ENCODE results near the gene SSBP2.
A peak's percentile ranks its signal among the peaks of the same experiment; 100 is the strongest.
"Not testable (repeated sequence)": the region's sequence is repeated elsewhere in the genome, so short reads cannot be mapped to it uniquely, and the experiment has no call there.

SSBP2 gene

DNA sequence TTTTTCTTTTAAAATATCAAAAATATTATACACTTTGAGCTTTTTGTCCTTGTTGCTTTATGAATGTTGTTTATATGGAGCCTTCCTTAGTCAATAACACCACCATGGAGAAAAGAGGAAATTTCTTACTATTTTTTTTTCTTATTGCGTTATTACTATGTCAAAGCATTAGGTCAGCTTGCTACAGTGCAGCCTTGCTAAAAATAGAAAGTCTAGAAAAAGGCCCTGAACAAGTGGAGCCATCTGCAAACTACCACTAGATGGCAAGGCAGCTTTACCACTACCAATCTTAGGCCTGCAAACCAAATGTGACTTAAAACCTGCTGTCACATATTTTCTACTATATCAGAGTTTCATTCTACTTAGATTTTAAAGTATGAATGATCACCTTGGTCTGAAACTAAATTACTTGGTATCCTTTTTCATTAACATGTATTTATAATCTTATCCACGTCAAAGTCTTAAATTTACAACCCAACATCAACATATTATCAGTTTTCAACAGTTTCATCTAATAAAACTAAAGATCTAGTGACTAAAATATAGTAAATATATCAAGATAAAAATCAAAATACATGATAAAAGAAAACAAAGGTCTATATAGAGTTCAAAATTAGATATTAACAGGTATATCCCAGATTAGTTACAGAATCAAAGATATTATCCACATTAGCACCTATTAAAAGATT lies 243.9 kb downstream of the SSBP2 start:
- Histone ChIP-seq H3K36me3 (ENCODE audit: control insufficient read depth, insufficient read depth, low read length) (no peaks in the 10 kb centered on the region), H3K4me3 (ENCODE audit: low read depth, low read length) (no peak overlapping the region), H3K9ac (ENCODE audit: low read depth, low read length) (no peak overlapping the region), H3K9me3 (ENCODE audit: control insufficient read depth, insufficient read depth, low read length) (no peaks in the 10 kb centered on the region), H3K4me1 (ENCODE audit: control insufficient read depth, insufficient read depth, low read length) (no peaks in the 10 kb centered on the region), H3K27me3 (ENCODE audit: control insufficient read depth, insufficient read depth, low read length) (no peaks in the 10 kb centered on the region), H3K27ac (ENCODE audit: low read depth, low read length) (no peak overlapping the region)

DNA sequence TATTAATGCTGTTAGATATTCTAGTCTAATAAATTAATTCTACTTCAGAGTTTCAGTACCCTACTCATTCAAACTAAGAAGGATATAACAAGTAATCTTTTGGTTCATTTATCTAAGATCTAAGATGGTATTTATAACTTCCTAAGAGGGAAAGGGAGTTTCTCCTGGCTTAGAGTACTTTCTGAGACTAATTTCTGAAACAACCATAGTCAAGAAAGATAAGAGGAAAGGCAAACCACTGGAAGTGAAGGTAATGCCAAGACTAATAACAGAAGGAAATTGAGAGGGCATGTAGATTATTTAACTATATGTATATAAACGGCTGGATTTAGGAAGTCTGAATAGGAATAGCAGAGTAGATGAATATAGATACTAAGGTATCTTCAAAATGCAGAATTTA lies 244.5 kb downstream of the SSBP2 start:
- H3K4me3 ChIP-seq (ENCODE audit: low read depth, low read length), result no peak overlapping the region
- no peak overlapping the region for H3K9ac ChIP-seq (ENCODE audit: low read depth, low read length)
- no peaks in the 10 kb centered on the region for H3K9me3 ChIP-seq (ENCODE audit: control insufficient read depth, insufficient read depth, low read length)
- no peaks in the 10 kb centered on the region for H3K4me1 ChIP-seq (ENCODE audit: control insufficient read depth, insufficient read depth, low read length)
- no peaks in the 10 kb centered on the region for H3K36me3 ChIP-seq (ENCODE audit: control insufficient read depth, insufficient read depth, low read length)
- H3K27me3 ChIP-seq (ENCODE audit: control insufficient read depth, insufficient read depth, low read length), result no peaks in the 10 kb centered on the region
- no peak overlapping the region for H3K27ac ChIP-seq (ENCODE audit: low read depth, low read length)

DNA sequence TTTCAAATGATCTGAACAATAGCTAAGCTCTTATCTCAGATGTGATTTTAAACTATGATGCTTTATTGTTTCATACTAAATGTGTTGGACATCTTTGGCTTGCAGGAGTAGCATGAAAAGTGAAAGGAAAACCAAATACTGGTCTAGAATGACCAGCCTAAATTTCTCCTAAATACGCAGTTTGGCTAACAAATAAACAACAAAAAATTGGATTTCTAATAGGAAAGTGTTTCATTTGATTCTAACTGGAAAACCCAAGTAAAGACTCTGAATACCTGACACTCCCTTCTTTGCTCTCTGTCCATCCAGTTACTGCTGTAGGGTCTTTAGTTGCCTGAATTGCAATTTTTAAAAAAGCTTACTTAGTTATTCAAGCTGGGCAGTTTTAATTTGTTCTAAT lies 245.2 kb downstream of the SSBP2 start:
- H3K36me3 ChIP-seq (ENCODE audit: control insufficient read depth, insufficient read depth, low read length), result no peaks in the 10 kb centered on the region
- no peak overlapping the region for H3K9ac ChIP-seq (ENCODE audit: low read depth, low read length)
- no peaks in the 10 kb centered on the region for H3K9me3 ChIP-seq (ENCODE audit: control insufficient read depth, insufficient read depth, low read length)
- no peaks in the 10 kb centered on the region for H3K27me3 ChIP-seq (ENCODE audit: control insufficient read depth, insufficient read depth, low read length)
- no peak overlapping the region for H3K4me3 ChIP-seq (ENCODE audit: low read depth, low read length)
- H3K4me1 ChIP-seq (ENCODE audit: control insufficient read depth, insufficient read depth, low read length), result no peaks in the 10 kb centered on the region
- H3K27ac ChIP-seq (ENCODE audit: low read depth, low read length), result no peak overlapping the region

DNA sequence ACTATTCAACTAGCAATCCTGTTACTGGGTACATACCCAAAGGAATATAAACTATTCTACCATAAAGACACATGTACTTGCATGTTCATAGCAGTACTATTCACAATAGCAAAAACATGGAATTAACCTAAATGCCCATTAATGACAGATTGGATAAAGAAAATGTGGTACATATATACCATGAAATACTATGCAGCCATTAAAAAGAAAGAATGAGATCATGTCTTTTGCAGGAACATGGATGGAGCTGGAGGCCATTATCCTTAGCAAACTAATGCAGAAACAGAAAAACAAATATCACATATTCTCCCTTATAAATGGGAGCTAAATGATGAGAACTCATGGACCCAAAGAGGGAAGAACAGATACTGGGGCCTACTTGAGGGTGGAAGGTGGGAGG lies 247.3 kb downstream of the SSBP2 start:
- not testable (repeated sequence) for H3K27ac ChIP-seq (ENCODE audit: low read depth, low read length); H3K27me3 ChIP-seq (ENCODE audit: control insufficient read depth, insufficient read depth, low read length); H3K4me3 ChIP-seq (ENCODE audit: low read depth, low read length); H3K9me3 ChIP-seq (ENCODE audit: control insufficient read depth, insufficient read depth, low read length); H3K36me3 ChIP-seq (ENCODE audit: control insufficient read depth, insufficient read depth, low read length); H3K4me1 ChIP-seq (ENCODE audit: control insufficient read depth, insufficient read depth, low read length); H3K9ac ChIP-seq (ENCODE audit: low read depth, low read length)

DNA sequence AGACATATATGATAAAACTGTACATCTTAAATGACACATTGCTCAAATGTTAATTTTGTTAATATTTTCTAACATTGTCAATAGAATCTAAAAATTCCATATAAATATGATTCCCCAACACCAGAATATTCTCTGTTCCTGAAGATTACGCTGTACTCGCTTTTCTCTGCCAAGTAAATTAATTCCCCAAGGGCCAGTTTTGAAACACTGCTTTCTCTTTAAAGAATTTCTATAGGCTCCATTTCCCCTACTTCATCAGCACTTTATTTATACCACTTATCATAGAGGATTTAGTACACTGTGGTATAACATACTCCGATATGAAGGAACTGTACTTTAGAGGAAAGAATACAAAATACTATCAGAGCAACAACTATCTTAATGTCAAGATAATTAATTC lies 255.6 kb downstream of the SSBP2 start:
- H3K27ac ChIP-seq (ENCODE audit: low read depth, low read length), result no peak overlapping the region
- H3K9me3 ChIP-seq (ENCODE audit: control insufficient read depth, insufficient read depth, low read length), result no peaks in the 10 kb centered on the region
- no peak overlapping the region for H3K4me3 ChIP-seq (ENCODE audit: low read depth, low read length)
- no peaks in the 10 kb centered on the region for H3K4me1 ChIP-seq (ENCODE audit: control insufficient read depth, insufficient read depth, low read length)
- H3K36me3 ChIP-seq (ENCODE audit: control insufficient read depth, insufficient read depth, low read length), result no peaks in the 10 kb centered on the region
- H3K27me3 ChIP-seq (ENCODE audit: control insufficient read depth, insufficient read depth, low read length), result no peaks in the 10 kb centered on the region
- H3K9ac ChIP-seq (ENCODE audit: low read depth, low read length), result no peak overlapping the region

DNA sequence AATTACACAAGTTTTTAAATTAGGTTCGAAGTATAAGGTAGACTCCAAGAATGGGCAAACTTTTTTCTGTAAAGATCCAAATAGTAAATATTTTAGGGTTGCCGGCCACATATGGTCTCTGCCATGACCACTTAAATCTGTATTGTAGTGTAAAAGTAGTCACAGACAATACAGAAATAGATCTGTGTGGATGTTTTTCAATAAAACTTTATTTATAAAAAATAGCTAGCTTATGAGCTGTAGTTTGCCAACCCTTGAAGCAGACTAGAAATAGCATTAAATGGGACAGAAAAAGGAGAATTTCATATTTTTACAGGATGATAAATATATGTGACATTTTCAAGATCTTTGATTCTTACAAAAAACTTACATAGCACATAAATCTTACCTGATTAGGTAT lies 262.0 kb downstream of the SSBP2 start:
- Histone ChIP-seq H3K9ac (ENCODE audit: low read depth, low read length) (no peak overlapping the region), H3K4me1 (ENCODE audit: control insufficient read depth, insufficient read depth, low read length) (no peaks in the 10 kb centered on the region), H3K27me3 (ENCODE audit: control insufficient read depth, insufficient read depth, low read length) (no peaks in the 10 kb centered on the region), H3K36me3 (ENCODE audit: control insufficient read depth, insufficient read depth, low read length) (no peaks in the 10 kb centered on the region), H3K27ac (ENCODE audit: low read depth, low read length) (no peak overlapping the region), H3K9me3 (ENCODE audit: control insufficient read depth, insufficient read depth, low read length) (no peaks in the 10 kb centered on the region), H3K4me3 (ENCODE audit: low read depth, low read length) (no peak overlapping the region)

DNA sequence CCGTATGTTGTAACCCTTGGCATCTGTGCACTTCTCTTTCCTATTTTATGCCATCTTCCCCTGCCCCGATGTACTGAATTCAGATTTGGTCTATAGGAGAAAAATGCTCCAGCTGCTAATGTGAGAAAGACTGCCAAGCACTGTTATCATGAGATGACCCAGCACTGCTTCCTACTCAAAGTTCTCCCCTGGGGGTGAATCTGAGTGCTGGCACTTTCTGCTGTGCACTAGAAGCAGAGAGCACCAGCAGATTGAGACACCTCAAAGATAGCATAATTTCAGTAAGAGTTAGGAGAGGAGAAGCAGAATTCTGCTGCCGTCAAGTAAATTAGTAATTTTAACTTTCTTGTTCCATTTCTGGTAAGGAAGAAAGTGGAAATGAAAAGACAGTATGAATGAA lies 264.2 kb downstream of the SSBP2 start:
- Histone ChIP-seq H3K9me3 (ENCODE audit: control insufficient read depth, insufficient read depth, low read length) (no peaks in the 10 kb centered on the region), H3K9ac (ENCODE audit: low read depth, low read length) (no peak overlapping the region), H3K36me3 (ENCODE audit: control insufficient read depth, insufficient read depth, low read length) (no peaks in the 10 kb centered on the region), H3K4me1 (ENCODE audit: control insufficient read depth, insufficient read depth, low read length) (no peaks in the 10 kb centered on the region), H3K27ac (ENCODE audit: low read depth, low read length) (no peak overlapping the region), H3K27me3 (ENCODE audit: control insufficient read depth, insufficient read depth, low read length) (no peaks in the 10 kb centered on the region), H3K4me3 (ENCODE audit: low read depth, low read length) (no peak overlapping the region)

DNA sequence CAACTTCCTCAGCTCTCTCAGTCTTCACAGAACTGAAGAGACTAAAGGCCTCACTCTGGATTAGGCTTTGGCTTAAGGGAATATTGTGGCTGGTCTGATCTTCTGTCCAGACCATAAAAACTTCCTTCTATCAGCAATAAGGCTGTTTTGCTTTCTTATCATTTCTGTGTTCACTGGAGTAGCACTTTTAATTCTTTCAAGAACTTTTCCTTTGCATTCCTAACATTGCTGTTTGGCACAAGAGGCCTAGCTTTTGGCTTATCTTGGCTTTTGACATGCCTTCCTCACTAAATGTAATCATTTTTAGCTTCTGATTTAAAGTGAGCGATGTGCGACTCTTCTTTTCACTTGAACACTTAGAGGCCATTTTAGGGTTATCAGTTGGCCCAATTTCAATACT lies 268.3 kb downstream of the SSBP2 start:
- H3K27ac ChIP-seq (ENCODE audit: low read depth, low read length), result no peak overlapping the region
- H3K4me3 ChIP-seq (ENCODE audit: low read depth, low read length), result no peak overlapping the region
- no peaks in the 10 kb centered on the region for H3K27me3 ChIP-seq (ENCODE audit: control insufficient read depth, insufficient read depth, low read length)
- no peaks in the 10 kb centered on the region for H3K36me3 ChIP-seq (ENCODE audit: control insufficient read depth, insufficient read depth, low read length)
- no peaks in the 10 kb centered on the region for H3K4me1 ChIP-seq (ENCODE audit: control insufficient read depth, insufficient read depth, low read length)
- no peaks in the 10 kb centered on the region for H3K9me3 ChIP-seq (ENCODE audit: control insufficient read depth, insufficient read depth, low read length)
- no peak overlapping the region for H3K9ac ChIP-seq (ENCODE audit: low read depth, low read length)

DNA sequence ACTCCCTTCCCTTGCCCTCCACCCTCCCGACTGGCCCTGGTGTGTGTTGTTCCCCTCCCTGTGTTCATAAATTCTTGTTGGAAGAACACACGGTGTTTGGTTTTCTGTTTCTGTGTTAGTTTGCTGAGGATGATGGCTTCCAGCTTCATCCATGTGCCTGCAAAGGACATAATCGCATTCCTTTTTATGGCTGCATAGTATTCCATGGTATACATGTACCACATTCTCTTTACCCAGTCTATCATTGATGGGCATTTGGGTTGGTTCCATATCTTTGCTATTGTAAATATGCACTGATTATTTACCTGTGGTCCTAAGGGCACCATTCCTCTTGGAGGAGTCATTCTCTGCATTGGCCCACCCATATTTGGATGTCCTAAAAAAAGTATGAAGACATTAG lies 277.5 kb downstream of the SSBP2 start:
- not testable (repeated sequence) for H3K4me1 ChIP-seq (ENCODE audit: control insufficient read depth, insufficient read depth, low read length); H3K4me3 ChIP-seq (ENCODE audit: low read depth, low read length); H3K27ac ChIP-seq (ENCODE audit: low read depth, low read length); H3K9me3 ChIP-seq (ENCODE audit: control insufficient read depth, insufficient read depth, low read length); H3K9ac ChIP-seq (ENCODE audit: low read depth, low read length); H3K27me3 ChIP-seq (ENCODE audit: control insufficient read depth, insufficient read depth, low read length)
- peaks cover 13% of the 10 kb centered on the region for H3K36me3 ChIP-seq (ENCODE audit: control insufficient read depth, insufficient read depth, low read length)

DNA sequence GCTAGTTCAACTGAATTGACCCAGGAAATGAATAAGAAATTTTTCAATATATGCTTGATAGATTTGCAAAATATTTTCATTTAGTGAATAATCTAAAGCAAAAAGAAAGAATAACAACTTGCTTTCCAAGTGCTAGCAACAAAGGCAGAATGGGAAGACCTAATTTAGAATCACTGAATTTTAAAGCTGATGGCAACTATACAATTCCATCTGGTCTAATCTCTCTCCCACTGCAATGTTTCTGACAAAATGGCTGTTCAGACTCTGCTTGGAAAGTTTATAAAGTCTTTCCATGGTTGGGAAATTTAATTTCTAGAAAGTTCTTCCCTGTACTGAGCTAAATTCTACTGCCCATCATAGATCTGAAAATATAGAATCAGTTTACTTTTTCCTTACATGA lies 281.2 kb downstream of the SSBP2 start:
- Histone ChIP-seq H3K4me3 (ENCODE audit: low read depth, low read length) (no peak overlapping the region), H3K4me1 (ENCODE audit: control insufficient read depth, insufficient read depth, low read length) (no peaks in the 10 kb centered on the region)

DNA sequence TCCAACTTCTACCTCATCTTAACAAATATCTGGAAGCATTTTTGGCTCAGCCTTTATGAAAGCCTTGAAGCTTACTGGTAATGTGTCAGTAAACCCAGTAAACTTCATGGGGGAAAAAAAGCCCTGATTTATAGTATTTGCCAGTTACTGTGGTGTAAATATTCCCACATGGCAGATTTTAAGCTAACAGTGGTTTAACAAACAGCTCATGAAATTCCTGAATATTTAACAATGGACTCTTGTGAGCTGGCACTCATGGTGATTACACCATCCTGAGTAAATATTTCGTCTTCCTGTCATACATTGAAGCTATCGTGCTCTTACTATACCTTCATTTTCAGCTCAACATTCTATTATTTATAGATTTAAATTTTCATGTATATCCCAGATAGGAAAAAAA lies 300.0 kb downstream of the SSBP2 start:
- Histone ChIP-seq H3K9ac (ENCODE audit: low read depth, low read length) (no peak overlapping the region), H3K27me3 (ENCODE audit: control insufficient read depth, insufficient read depth, low read length) (no peaks in the 10 kb centered on the region), H3K9me3 (ENCODE audit: control insufficient read depth, insufficient read depth, low read length) (no peaks in the 10 kb centered on the region), H3K4me1 (ENCODE audit: control insufficient read depth, insufficient read depth, low read length) (peaks cover 9% of the 10 kb centered on the region), H3K4me3 (ENCODE audit: low read depth, low read length) (no peak overlapping the region), H3K36me3 (ENCODE audit: control insufficient read depth, insufficient read depth, low read length) (no peaks in the 10 kb centered on the region), H3K27ac (ENCODE audit: low read depth, low read length) (peak overlapping the region; percentile 59)

More for the DNA sequence above, 281.2 kb downstream of the SSBP2 start:
- Histone ChIP-seq H3K36me3 (ENCODE audit: control insufficient read depth, insufficient read depth, low read length) (peaks cover 13% of the 10 kb centered on the region), H3K9ac (ENCODE audit: low read depth, low read length) (no peak overlapping the region), H3K27ac (ENCODE audit: low read depth, low read length) (no peak overlapping the region), H3K27me3 (ENCODE audit: control insufficient read depth, insufficient read depth, low read length) (no peaks in the 10 kb centered on the region), H3K9me3 (ENCODE audit: control insufficient read depth, insufficient read depth, low read length) (no peaks in the 10 kb centered on the region)

DNA sequence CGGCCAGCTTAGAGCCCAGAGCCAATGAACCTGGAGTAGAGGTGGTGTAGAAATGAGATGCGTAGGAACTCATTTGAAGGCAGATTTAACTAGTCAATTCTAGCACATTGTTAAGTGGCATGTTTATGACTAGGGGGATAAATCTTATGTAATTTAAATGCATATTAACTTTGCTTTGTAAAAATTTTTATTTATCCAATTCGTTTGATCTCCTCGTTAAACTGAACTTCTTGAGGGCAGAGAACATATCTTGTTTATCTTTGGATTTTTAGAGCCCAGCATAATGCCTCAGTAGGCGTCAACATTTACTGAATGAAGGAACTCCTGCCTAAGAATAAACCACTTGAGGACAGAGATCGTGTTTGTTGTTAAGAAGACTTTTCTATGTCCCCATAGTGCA lies 315.9 kb downstream of the SSBP2 start:
- H3K4me3 ChIP-seq (ENCODE audit: low read depth, low read length), result no peak overlapping the region
- H3K27ac ChIP-seq (ENCODE audit: low read depth, low read length), result no peak overlapping the region
- H3K36me3 ChIP-seq (ENCODE audit: control insufficient read depth, insufficient read depth, low read length), result no peaks in the 10 kb centered on the region
- H3K9ac ChIP-seq (ENCODE audit: low read depth, low read length), result no peak overlapping the region
- H3K27me3 ChIP-seq (ENCODE audit: control insufficient read depth, insufficient read depth, low read length), result no peaks in the 10 kb centered on the region
- H3K9me3 ChIP-seq (ENCODE audit: control insufficient read depth, insufficient read depth, low read length), result no peaks in the 10 kb centered on the region
- no peaks in the 10 kb centered on the region for H3K4me1 ChIP-seq (ENCODE audit: control insufficient read depth, insufficient read depth, low read length)
